GM21381 (cell line): Measurements from ENCODE around the gene SAMD1.

Source experiments
- ATAC-seq: cut with Tn5 transposase; IDR thresholded peaks from one replicate; pipeline ENCODE4 v1.9.1; 2021; ENCODE audit warnings: mild to moderate bottlenecking, moderate library complexity; ENCODE audit not compliant: unreplicated experiment

The SAMD1 gene

DNA sequence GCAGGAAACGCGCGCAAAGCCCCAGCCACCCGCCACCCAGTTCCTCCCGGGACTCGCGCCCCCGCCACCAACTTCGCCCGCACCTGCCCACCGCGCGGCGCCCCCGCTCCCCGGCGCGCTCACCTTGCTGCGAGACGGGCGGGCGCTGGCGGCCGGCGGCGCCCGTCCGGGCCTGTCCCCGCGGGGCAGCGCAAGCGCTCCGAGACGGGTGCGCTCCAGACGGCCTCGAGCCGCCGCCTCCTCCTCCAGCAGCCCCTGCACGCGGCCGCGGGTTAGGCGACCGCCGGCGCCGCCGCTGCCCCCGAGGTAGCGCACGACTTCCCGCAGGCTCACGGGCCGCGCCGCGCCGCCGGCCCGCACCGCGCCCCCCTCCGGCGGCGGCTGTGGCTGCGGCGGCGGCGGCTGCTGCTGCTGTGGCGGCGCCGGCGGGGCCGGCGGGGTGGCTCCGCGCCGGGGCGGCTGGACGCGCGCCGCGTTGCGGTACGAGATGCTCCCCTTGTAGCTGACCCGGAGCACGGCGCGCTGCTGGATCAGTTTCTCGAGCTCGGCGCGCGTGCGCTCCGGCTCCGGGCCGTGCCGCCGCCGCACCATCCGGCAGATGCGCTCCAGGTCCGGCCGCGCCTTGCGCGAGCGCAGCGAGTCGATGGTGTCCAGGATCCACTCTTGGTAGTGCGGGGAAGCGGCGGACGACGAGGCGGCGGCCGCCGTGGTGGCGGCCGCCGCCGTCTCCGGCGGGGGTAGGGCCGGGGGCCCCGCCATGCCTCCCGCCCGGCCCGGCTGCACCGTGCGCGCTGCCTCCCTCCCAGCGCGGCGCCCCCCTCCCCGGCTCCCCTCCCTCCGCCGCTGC is 666 bp downstream of the SAMD1 start:
- ATAC-seq: peak; percentile 31

DNA sequence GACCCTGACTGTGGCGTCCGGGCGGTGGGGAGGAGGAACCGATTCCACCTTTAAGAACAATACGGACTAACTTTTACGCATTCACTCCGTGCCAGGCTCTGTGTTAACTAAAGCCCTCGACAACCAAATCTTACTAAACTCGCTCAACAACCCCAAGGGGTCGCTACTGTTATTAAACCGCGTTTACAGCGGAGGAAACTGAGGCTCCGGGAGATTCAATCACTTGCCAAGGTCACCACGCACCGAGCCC is 1.2 kb downstream of the SAMD1 start:
- no peak for ATAC-seq

DNA sequence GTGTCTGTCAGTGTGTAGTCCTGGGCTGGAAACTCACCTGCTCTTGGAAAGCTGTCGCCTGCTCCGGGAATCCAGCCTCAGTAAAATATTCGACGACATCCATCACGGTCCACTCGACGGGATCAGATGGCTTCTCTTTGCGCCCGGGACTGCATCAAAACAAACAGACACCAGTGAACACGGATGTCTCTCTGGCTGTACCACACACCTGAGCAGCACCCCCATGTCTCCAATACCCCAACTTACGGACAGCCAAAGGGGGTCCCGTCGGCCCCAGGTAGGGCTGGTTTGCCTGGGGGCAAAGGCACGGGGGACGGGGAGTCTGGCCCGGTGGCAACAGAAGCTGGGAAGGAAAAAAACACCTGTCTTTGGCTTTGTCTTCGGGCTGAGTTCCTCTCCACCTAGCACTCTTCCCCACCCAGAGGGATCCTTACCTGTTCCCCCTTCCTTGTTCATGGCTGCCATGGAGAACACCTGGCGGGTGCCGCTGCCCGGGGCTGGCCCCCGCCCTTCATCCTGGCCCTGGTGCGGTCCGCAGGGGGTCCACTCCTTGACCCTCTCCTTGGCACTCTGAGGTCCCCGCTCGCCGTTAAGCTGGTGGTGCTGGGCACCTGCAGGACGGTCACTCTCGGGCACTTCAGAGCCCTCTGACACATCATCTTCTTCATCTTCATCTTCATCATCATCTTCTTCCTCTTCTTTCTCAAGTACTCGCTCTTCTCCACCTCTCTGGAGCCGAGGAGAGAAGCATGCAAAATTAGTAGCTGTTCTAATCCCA is 1.7 kb downstream of the SAMD1 start:
- ATAC-seq: no peak

DNA sequence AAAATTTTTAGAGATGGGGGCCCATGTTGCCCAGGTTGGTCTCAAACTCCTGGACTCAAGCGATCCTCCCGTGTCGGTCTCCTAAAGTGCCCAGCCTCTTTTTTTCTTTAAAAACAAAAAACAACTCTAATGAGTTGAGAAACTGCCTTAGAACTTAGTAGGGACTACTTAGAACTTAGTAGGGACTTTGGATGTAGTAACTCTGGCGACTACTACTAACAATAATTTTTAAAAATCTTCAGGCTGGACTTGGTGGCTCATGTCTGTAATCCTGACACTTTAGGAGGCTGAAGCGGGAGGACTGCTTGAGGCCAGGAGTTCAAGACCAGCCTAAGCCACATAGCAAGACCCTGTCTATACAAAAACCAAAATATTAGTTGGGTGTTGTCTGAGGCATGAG is 4.5 kb downstream of the SAMD1 start:
- no peak for ATAC-seq

DNA sequence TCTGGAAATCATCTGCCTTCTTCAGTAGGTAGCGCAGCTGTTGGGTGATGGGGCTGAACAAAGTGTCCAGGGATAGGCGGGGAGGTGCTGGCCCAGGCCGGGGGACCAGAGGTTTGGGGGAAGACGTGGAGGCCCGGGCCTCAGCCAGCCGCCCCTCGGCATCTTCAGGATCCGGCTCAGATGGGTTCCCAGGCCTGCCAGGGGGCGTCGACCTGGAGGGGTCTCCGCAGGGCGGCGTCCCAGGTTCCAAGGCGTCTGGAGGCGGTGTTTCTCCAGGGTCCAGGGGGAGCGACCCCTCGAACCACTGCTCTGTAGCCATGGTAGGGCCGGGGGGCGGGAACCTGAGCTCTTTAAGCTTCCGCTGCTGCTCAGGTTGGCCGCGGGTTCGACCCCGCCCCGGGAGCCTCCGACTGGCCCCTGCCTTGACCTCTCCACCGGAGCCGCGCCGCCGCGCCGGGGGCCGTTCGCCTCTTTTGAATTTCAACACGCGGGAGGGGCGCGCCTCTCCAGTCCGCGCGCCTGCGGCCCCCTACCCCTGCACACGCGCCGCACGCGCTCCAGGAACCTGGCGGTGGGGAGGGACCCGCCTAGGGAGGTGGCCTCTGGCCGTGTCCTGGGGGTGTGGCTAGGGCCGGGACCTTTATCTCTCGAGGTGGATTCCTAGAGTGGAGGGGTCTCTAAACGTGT is 5.1 kb downstream of the SAMD1 start, which contains the start of gene C19orf67:
Gene C19orf67, minus strand, starts transcription at position 475 of the 687 bp plus-strand sequence. Its CDS starts 156 bp downstream, at position 319.
- no peak for ATAC-seq

DNA sequence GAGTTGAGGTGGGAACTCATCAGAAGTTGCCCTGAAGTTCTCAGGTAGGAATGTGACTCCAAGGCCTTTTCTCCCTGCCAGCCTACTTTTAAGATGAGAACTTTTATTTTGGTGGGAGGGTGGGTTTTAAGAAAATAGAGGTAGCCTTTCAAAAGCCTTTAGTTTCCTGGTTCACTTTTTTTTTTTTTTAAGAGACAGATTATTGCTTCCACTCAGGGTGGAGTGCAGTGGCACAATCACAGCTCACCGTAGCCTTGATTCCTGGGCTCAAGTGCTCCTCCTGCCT is 7.9 kb downstream of the SAMD1 start:
- ATAC-seq: no peak

DNA sequence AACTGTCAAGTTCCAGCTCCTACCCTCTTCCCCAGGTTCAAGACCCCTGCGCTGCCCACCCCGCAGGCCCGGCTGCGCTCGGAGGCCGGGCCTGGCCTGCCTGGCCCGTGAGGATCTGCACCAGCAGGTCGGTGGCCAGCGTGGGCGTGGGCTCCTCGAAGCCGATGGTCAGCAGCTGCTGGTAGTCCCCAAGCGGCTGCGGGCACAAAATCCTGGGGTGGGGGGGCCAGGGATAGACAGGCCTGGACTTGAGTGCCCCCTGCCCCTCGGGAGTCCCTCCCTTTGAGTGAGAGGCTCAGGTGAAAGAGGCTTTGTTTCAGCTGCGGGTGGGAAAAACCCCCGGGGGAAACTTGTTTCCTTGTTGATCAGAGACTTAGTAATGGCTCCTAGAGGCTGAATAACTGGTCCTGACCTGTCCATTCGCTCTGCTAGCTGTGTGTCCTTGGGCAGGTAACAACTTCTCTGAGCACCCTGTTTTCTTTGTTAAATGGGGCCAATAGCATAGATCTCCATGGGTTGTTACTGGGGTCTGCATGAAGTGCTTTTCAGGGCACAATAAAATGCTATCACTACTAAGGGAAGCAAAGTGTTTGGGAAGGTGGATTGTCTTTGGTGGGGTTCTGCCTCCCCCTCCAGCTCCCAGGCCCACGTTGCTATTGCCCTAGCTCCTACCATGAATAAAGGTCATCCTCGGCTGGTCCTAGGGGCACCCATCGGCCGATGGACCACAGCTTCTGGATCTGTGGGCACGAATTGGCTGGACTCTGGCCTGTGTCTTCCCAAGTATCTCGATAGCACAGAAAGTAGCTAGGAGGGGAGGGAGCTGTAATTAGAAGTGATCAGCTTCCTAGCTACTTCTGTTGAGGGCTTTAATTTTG is 8.5 kb downstream of the SAMD1 start:
- ATAC-seq: peak; percentile 18

DNA sequence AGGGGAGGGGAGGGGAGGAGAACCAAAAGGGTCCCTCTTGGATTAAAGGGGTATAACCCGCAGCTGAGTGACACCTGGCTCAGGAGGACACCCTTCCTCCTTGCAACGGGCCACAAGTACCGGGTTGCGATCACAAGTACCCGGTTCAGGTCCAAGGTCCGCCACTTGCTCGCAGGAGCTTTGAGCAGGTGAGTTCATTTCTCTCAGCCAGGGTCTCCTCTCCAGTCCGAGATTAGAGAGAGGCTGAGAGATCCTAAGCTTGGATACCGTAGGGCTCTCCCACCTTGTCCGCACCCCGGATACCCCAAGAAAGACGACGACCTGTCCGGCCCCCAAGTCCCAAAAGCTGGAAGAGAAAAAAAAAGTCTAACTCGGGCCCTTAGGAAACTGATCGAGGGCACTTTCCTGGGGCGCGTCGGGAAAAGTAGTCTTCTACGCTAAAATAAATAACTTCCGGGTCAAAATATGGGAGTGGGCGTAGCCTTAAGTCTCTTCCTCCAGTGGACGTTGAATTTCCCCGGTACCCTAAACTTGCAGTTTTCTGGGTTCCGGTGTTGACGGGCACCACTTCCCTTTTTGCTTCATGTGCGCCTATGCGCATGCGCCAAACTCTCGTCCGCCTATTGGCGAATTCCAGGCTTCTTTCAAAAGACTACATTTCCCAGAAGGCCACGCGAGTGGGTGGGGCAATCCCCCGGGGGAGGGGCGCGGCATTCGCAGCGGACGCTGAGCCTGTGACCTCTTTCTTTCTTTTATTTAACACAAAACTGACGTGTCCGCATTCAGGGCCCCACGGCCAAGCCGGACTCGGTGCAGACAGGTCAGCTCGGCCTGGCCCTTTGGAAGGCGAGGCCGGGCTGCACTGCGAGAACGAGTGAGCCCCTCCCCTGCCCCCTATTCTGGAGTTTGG is 9.4 kb downstream of the SAMD1 start:
- ATAC-seq: peak; percentile 78

DNA sequence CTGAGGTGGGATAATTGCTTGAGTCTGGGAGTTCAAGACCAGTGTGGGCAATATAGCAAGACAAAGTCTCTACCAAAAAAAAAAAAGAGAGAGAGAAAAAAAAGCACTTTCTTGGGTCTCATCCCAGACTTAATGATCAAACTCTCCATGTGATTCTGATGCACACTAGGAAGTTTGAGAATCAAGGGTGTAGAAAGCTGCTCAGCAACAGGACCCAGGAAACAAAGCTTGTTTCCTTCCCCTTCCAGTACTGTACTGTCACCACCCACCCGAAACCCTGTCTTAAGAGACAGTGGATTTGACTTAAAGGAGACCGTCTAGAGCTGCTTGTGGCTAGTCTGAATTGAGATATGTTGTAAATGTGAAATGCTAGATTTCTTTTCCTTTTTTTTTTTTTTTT is 12.1 kb downstream of the SAMD1 start:
- ATAC-seq: no peak

DNA sequence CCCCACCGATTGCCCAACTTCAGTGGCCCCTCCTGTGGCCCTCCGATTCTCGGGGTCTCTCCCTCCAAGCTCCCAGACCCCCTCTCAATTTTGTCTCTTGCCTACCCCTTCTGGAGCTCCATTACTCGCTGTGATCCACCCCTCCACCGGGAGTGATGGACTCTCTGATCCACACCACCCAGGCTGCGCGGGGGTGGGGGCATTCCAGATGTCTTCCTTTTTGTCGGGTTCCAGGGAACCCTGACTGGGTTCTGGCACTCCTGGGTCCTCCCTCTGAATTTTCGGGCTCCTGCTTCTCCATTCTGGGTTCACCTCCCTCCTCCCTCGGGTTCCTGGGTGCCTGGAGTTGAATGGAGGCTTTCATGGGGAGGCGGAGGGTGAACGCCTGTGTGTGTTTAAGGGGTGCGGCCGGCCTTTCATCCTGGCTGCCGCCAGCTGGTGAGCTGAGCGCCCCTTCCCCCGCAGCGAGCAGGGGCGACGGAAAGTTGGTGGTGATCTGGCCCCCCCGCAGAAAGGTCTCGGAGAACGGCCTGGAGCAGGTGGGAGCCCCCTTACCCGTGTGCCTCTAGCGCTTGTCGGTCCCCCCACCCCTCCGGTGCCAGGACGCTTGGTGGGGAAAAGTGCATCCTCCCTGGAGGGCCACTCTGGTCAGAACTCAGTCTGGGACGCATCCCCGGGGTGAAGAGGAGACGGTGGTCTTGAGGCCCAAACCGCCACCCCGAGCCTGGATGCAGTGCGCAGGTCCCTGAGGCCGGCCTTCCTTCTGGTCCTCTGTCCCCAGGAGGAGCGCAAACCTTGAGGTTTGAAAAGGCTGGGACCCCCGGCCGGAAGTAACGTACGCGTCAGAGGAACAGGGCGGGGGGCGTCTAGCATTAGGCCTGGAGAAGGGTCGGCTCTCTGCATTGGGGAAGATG is 16.4 kb downstream of the SAMD1 start:
- ATAC-seq: peak; percentile 10

DNA sequence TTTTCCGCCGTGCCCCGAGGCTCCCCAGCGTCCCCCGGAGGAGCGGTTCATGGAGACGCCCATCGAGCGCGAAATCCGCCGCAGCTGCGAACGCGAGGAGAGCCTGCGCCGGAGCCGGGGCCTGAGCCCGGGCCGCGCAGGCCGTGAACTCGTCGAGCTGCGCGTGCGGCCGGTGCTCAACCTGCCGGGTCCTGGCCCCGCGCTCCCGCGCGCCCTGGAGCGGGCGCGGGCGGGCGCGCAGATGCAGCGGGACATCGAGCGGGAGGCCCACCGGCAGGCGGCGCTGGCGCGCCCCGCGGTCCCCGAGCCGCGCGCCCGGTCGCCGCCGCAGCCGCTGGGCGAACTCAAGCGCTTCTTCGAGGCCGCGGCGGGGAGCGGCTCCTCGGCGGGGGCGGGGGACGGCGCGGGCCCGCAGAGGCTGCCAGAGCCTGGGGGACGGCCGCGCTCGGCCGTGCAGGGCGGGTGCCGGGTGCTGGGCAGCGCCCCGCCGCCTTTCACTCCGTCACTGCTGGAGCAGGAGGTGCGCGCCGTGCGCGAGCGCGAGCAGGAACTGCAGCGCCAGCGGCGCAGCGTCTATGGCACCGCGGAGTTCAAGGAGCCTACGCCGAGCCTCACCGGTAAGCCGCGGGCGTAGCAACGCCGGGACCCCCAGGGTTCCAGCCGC is 17.2 kb downstream of the SAMD1 start:
- ATAC-seq: peak; percentile 47

DNA sequence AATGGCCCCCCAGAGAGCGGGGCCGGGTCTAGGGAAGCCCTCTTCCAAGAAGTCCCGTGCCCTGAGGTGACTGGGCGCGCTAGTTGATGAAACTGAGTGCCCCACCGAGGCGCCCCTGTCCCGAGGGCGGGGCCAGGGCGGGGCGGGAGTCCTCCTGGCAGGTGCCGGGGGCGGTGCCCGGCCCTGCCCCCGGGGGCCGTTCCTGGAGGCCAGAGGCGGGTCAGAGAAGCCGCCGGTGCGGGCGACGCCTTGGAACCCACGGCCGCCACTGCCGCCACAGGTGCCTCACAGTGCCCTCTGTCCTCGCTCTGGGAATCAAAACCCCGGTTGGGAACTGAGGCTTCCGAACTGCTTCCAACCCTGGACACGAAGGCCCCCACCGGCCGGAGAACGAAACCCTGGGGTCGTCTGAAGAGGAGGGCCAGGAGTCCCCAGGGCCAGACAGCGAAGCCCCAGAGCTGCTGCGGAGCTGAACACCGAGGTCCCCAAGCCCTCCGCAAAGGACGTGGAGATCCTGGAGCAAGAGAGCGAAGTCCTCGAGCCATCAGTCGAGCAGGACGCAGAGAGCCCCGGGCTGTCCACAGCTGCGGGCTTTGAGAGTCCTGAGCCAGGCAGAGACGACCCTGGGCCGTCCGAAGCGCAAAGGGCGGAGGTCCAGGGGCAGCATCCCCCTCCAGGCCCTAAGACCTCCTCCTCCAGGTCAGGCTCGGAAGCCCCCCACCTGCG is 17.9 kb downstream of the SAMD1 start, which contains the start of gene MISP3:
Gene MISP3, plus strand, starts transcription at position 252 of the 726 bp plus-strand sequence. CDS start 524 bp downstream, outside the sequence.
- ATAC-seq: no peak

DNA sequence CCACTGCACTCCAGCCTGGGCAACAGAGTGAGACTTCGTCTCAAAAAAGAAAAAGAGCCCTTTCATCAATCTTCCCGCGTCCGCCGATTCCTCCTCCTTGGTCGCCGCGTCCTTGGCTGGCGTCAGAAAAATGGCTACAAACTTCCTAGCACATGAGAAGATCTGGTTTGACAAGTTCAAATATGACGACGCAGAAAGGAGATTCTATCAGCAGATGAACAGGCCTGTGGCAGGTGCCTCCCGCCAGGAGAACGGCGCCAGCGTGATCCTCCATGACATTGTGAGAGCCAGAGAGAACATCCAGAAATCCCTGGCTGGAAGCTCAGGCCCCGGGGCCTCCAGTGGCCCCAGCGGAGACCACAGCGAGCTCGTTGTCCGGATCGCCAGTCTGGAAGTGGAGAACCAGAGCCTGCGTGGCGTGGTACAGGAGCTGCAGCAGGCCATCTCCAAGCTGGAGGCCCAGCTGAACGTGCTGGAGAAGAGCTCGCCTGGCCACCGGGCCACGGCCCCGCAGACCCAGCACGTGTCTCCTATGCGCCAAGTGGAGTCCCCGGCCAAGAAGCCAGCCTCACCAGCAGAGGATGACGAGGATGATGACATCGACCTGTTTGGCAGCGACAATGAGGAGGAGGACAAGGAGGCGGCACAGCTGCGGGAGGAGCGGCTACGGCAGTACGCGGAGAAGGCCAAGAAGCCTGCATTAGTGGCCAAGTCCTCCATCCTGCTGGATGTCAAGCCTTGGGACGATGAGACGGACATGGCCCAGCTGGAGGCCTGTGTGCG is 20.1 kb downstream of the SAMD1 start:
- ATAC-seq: no peak

DNA sequence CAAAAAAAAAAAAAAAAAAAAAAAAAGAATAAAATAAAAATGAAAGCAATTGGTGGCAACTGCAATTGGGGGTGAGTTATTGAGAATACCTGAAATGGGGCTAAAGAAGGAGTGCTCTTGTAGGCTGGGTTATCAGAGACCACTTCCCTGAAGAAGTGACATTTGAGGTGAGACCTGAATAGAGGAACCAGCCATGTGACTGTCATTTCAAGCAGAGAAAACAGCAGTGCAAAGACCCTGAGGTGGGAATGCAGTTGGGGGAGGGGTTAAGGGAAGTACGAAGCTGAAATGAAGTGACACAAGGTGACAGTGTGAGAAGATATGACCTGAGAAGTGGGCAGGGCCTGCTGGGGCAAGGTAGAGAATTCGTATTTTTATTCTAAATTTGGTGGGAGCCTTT is 24.4 kb downstream of the SAMD1 start:
- no peak for ATAC-seq

DNA sequence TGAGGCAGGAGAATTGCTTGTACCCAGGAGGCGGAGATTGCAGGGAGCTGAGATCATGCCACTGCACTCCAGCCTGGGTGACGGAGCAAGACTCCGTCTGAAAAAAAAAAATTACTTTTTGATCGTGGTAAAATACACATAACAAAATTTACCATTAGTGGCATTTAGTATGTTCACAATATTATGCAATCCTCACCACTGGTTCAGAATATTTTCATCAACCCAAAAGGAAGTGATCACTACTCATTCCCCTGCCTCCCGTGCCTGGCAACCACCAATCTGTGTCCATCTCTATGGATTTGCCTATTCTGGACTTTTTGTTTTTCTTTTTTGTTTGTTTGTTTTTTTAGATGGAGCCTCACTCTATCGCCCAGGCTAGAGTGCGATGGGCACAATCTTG is 27.4 kb downstream of the SAMD1 start:
- ATAC-seq: no peak

DNA sequence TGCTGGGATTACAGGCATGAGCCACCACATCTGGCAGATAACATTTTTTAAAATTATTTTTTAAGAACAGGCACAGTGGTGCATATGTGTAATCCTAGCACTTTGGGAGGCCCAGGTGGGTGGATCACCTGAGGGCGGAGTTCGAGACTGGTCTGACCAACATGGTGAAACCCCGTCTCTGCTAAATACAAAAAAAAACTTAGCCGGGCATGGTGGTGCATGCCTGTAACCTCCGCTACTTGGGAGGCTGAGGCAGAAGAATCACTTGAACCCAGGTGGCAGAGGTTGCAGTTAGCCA is 28.0 kb downstream of the SAMD1 start:
- ATAC-seq: no peak
